HG03064 (cell line): ENCODE data around the gene SUSD6.

Experiments
- ATAC-seq: cut with Tn5 transposase; IDR thresholded peaks from one replicate; pipeline ENCODE4 v1.9.1; 2021; ENCODE audit warnings: low read depth; ENCODE audit not compliant: unreplicated experiment

Gene SUSD6

DNA sequence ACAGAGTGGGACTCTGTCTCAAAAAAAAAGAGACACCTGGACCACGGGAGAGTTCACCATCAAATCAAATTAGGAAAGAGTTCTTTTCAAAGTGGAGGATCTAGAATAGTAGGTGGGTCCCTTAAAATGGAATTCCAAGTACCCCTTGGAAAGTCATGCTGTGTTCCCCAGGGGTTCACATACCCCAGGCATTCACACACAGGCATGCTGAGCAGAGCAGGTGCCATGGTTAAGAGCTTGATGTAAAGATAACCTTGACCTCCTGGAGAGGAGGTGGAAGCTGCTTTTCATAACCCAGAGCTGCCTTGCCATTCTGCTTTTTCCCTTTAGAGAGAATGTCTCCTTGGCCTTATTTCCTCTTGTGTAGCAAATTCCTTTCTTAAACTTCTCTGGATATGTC is 141.4 kb downstream of the SUSD6 start:
- ATAC-seq: no peak

DNA sequence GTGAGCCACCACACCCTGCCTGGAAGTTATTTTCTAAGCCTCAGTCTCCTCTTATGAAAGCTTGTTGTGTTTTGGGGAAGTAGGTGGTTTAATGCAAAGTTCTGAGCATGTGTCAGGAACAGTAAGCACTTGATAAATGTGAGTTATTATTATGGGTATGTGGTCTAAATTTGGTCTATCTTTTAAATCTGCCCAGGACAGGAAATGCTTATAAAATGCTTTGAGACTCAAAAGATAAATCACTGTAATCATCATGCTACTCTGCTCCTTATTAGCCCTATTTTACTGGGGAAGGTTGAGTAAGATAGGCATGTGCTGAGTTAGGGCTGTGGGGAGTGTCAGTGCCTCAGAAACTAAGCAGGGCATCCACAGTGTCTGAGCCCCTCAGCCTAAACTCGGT is 142.5 kb downstream of the SUSD6 start:
- no peak for ATAC-seq

DNA sequence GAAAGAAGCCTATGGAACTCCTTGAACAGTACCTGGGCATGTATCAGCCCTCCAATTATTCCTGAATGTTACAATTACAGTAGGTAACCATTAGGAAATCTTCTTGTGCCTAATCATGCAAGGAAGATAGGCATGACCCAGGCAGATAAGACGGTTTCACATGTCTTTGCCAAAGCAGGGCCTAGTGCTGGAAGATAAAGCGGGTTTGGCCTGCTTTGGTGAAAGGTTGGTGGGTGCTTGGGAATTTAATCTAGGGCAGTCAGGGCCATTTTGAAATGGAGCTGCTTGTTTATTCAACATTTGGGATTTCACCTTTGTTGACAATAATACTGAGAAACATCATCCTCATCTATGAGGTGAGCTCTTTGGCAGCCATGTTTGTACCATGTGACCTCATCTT is 143.1 kb downstream of the SUSD6 start:
- ATAC-seq: no peak

DNA sequence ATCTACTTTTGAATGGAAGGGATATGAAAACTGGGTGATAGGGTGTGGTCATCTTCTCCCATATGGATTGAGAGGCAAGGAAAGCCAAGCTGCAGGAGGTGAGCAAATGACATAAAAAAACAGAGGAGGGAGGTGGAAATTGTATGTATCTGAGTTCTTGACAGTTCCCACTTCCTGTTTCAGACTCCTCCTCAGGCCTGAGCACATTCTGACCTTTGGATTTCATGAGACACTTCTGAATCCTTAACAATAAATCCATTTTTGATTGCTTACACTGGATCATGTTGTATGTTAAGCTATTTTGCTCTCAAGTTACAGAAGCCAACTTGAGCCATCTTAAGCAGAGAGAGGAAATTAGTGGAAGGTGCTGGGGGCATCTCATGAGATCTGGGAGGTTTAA is 143.9 kb downstream of the SUSD6 start:
- no peak for ATAC-seq

DNA sequence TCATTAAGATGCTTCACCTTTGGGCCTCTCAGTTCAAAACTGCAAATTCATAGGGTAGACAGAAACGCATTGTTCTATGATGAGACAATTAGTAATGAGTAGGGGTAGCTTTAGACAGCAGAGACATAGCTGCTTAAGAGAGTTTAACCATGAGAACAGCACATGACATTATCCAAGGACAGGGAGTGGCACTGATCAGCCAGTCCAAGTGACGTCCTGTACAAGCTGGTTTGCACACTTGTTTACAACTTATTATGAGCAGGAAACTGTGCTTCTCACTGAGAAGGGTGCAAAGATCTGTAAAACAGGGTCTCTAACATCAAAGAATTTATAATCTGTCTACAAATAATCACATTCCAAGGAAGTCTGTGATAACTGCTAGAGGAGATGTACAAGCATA is 144.4 kb downstream of the SUSD6 start:
- ATAC-seq: no peak

DNA sequence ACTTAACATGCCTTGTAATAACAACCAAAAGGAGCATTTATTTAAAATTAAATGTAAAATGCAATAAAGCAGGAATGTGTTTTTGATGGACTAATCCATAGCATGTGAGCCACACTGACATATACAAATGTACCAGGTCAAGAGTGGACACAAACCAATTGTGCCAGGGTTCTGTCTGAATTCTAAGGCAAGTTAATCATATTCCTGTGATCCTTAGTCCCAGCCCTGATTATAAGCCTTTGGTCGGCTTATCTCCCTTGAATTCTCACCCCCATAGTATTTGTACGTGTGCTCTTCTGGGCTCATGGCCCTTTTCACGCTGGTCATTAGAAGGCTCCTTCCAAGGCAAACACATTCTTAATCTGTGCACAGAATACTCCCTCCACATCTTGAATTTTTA is 144.9 kb downstream of the SUSD6 start:
- no peak for ATAC-seq

DNA sequence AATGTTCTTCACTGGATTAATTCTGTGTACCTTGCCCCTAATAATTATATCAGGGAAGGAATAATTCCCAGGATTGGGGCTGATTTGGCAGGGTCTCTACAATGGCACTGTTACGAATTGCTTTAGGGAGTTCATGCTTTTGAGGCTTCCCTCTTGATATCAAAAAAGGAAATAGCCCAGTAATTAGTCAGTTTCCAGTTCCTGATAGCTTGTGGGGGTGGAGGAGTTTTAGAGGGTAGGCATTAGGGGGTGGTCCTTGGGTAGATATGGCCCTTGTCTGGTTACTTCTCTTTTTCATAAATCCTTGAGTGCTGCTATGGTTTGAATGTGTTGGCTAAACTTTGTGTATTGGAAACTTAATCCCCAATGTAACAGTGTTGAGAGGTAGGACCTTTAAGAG is 149.4 kb downstream of the SUSD6 start:
- no peak for ATAC-seq

DNA sequence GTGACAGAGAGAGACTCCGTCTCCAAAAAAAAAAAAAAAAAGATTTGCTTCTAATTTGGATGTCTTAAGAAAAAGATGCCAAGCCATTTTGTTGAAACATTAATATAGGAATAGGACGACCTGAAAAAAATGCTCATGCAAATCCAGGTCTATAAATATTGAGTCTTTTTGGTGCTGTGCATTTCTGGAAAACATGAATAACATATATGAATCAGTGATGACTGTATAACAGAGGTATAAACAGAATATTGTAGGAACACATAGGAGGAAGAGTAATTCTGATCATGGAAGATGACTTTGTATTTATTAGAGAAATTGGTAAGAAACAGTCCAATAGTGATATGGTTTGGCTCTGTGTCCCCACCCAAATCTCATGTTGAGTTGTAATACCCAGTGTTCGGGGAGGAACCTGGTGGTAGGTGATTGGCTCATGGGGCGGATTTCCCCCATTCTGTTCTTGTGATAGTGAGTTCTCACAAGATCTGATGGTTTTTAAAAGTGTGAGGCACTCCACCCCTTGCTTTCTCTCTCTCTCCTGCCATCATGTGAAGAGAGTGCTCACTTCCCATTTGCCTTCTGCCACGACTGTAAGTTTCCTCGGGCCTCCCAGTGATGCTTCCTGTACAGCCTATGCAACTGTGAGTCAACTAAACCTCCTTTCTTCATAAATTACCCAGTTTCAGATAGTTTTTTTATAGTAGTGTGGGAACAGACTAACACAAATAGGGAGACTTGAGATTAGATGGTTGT is 152.5 kb downstream of the SUSD6 start:
- no peak for ATAC-seq
